Adrenal gland (tissue), 5 donors: ENCODE data around the gene ALKAL2.

Experiments
- CTCF ChIP-seq, 6 experiments: fragments of 450-650 bp in 4 of 6; fragments of 200-600 bp in 2 of 6; sonication (generic) in 1 of 6; IDR thresholded peaks; 1 replicate in 5 of 6; 2 replicates in 1 of 6; pipeline versions ENCODE4 v1.5.1 to v1.8.0; 2016 to 2021; ENCODE audit warnings: antibody characterized with exemption in 6 of 6, mild to moderate bottlenecking in 2 of 6, moderate library complexity in 1 of 6
- POLR2A ChIP-seq, 2 donors: fragments of 450-650 bp; IDR thresholded peaks; one replicate each; pipeline ENCODE4 v1.6.1; 2017; ENCODE audit warnings: antibody characterized with exemption in 2 of 2, mild to moderate bottlenecking in 2 of 2, moderate library complexity in 1 of 2
- donor health status: DM: no; HTN: no; CAD: no.

- TF ChIP-seq CTCF (IDR thresholded peaks at IDR 0.05) (no peak), POLR2A (IDR thresholded peaks at IDR 0.05) (no peak)
These were observed 24.7 kb downstream of the ALKAL2 start for GRCh38 chr2:263022-263738.
